ENCODE results near the gene NELFE.
A peak's percentile ranks its signal among the peaks of the same experiment; 100 is the strongest.
"Not testable (repeated sequence)": the region's sequence is repeated elsewhere in the genome, so short reads cannot be mapped to it uniquely, and the experiment has no call there.

NELFE gene

DNA sequence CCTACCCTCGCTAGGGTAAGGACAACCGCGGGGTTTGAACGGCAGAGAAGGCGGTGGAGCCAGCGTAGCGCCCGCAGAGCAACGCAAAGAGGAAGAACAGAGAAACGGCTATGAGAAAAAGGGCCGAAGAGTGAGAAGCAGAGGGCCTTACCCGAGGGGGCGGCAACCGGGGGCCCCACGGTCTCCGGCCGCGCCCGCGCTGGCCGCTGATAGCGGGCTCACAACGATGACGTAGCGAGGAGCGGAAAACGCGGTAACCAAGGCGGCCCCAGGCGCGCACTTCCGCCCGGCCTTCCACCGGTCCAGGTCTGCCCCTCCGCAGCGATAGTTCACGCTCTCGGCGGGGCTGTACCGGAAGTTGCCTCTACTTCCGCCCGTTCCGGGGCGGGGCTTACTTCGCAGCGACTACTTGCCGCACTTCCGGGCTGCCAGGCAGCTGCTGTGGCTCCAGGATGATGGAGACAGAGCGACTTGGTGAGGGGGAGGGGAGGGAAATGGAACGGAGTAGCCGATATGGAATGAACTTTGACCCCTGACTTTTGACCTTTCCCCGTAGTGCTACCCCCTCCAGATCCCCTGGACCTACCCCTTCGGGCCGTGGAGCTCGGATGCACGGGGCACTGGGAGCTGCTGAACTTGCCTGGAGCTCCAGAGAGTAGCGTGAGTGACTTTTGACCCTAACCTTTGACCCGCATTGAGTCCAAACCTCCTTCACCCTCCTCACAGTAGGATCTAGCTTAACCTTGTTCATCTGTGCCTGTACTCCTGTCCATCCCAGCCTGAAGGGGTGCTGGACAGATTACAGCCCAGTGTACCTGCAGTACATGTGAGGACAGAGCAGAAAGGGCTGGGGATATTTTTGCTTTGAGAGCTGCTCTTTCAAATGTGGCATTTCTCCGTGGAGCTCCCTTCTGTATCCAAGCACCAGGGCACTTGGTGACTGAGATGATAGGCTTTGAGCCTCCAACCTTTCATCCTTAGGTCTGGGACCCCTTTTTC lies at the start of gene NELFE, which contains the start of gene SKIC2:
Gene NELFE (minus strand): TSS at position 231 of the 999 bp plus-strand sequence. CDS start 525 bp downstream, outside the sequence.
Gene SKIC2 (plus strand): TSS at position 435 of the 999 bp plus-strand sequence. CDS start 18 bp downstream, at position 453.
- DNase-seq = peak; percentile 98

- not testable (repeated sequence) for DNase-seq
These were observed 49.3 kb upstream of the NELFE start for GRCh38 chr6:32008037-32008436.

GRCh38 chr6:32007086-32007485 lies 48.3 kb upstream of the NELFE start:
- not testable (repeated sequence) for DNase-seq

DNA sequence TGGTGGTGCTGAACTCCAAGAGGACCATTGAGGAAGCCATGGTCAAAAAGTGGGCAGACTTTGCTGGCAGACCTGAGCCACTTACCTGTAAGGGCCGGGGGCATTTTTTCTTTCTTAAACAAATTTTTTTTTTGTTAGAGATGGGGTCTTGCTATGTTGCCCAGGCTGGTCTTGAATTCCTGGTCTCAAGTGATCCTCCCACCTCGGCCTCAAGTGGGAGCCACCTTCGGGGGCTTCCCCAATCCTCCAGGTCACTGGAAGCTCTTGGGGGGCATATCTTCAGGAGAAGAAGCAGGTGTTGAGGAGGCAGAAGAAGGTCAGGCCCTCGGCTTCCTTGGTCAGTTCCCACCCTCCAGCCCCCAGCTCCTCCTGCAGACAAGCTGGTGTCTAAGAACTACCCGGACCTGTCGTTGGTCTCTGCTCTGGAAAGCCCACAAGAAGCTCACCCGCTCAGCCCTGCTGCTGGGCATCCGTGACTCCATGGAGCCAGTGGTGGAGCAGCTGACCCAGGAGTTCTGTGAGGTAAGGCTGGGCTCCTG lies 47.3 kb upstream of the NELFE start:
- DNase-seq = not testable (repeated sequence)

GRCh38 chr6:32005538-32005880 lies 46.7 kb upstream of the NELFE start:
- not testable (repeated sequence) for DNase-seq

DNA sequence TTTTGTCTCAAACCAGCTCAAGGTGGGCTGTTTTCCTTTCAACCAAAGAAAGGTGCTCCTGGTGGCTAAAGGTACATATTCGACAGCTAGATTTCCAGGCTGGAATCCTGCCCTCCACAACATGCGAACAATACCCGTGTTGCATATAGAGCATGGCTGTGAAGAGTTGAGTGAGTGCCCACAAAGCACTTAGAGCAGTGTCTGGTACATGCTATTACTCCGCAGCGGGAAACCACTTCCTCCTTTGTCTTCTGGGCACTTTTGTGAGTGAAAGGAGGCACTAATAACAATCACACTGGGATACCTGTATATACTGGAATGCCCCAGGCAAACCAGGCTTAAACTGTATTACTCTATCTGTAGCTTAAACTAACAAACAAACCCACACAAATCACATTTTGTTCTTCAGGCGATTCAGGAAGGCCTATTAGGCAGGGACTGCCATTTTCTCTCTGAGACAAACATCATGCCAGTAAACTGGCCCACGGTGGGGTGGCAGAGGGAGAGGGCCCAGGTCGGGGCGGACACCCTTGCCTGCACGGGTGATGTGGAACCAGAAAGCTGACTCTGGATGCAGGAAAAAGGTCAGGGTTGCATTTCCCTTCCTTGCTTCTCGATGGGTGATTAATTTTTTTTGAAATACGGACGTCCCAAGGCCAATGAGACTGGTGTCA lies 46.2 kb upstream of the NELFE start:
- not testable (repeated sequence) for DNase-seq

DNA sequence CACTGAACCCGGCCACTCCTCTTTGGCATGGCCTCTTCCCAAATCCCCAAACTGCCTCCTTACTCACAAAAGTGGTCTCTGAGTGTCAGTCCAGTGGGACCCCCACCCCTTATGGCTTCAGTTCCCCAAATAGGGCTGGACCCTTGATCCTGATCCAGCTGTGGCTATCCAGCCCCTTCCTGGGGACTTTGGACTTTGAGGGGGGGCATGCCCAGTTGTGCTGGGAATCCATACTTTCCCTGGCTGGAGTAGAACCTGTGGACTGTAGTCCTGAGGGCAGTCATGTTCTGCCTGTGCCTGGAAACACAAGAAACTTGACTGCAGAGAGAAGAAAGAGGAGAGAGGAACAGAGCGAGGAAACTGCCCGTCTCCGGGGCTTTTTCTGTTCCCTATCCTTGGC lies 45.6 kb upstream of the NELFE start:
- not testable (repeated sequence) for DNase-seq

- not testable (repeated sequence) for DNase-seq
These were observed 44.5 kb upstream of the NELFE start for GRCh38 chr6:32003301-32003700.

DNA sequence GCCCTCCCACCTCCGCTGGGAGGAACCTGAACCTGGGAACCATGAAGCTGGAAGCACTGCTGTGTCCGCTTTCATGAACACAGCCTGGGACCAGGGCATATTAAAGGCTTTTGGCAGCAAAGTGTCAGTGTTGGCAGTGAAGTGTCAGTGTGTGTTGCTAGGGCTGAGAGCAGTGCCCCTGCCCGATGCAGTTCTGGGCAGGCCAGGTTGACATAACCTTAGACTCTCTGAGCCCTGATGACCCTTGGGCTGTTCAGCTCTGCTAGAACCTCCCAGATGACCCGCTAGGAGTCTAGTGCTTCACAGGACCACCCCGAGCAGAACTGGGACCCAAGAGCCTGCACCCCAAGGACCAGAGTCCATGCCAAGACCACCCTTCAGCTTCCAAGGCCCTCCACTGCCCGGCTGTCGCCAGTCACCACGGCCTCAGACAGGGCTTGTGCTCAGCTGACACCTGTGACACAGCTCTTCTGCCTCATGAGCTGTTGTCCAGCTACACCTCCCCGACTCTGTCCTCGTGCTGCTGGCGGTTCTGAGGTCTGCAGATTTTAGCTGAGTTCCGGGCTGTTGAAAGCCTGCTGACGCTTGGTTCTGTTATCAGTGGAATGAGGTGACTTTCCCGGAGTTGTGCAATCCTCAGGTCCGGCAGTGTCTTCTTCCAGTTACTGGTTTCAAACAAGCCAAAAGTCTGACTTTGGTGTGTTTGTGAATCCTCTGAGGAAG lies 43.9 kb upstream of the NELFE start:
- not testable (repeated sequence) for DNase-seq

GRCh38 chr6:31996385-31996784 lies 37.6 kb upstream of the NELFE start:
- DNase-seq = not testable (repeated sequence)

DNA sequence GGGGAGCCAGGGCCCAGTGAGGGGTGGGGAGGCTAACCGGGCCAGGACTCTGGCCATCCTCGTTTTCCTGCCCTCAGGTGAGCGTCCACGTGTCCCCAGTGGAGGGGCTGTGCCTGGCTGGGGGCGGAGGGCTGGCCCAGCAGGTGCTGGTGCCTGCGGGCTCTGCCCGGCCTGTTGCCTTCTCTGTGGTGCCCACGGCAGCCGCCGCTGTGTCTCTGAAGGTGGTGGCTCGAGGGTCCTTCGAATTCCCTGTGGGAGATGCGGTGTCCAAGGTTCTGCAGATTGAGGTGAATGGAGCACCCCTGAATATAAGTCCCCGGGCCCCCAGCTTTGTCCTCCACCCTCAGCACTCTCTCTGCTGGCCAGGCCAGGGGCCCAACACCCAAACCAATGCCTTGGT lies 35.6 kb upstream of the NELFE start:
- not testable (repeated sequence) for DNase-seq

DNA sequence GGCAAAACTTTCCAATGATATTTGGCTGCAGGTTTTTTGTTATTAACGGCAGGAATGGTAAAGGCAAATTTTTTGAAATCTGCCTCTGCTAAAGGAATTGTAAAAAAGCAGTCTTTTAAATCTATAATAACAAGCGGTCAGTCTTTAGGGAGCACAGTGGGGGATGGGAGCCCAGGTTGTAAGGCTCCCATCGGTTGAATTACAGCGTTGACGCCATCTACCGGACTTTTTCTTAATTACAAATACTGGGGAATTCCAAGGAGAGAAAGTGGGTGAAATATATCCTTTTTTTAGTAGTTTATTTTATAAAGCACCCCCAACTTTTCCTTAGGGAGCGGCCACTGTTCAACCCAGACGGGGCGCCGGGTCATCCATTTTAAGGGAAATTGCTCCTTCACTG lies 30.6 kb upstream of the NELFE start:
- DNase-seq = not testable (repeated sequence)

- not testable (repeated sequence) for DNase-seq
These were observed 23.0 kb upstream of the NELFE start, which contains the start of gene C4A for GRCh38 chr6:31981744-31982143. C4A (plus strand) TSS chr6:31982057; CDS start chr6:31982108, 51 bp downstream.

- DNase-seq = not testable (repeated sequence)
These were observed 22.2 kb upstream of the NELFE start for GRCh38 chr6:31980998-31981397.

- DNase-seq = not testable (repeated sequence)
These were observed 21.6 kb upstream of the NELFE start for GRCh38 chr6:31980195-31980876.

GRCh38 chr6:31979238-31979898 lies 20.6 kb upstream of the NELFE start:
- no peak for DNase-seq

GRCh38 chr6:31978831-31979230 lies 20.1 kb upstream of the NELFE start:
- no peak for DNase-seq

GRCh38 chr6:31977816-31978431 lies 19.2 kb upstream of the NELFE start:
- DNase-seq = no peak

GRCh38 chr6:31976065-31976464 lies 17.3 kb upstream of the NELFE start:
- DNase-seq = not testable (repeated sequence)

DNA sequence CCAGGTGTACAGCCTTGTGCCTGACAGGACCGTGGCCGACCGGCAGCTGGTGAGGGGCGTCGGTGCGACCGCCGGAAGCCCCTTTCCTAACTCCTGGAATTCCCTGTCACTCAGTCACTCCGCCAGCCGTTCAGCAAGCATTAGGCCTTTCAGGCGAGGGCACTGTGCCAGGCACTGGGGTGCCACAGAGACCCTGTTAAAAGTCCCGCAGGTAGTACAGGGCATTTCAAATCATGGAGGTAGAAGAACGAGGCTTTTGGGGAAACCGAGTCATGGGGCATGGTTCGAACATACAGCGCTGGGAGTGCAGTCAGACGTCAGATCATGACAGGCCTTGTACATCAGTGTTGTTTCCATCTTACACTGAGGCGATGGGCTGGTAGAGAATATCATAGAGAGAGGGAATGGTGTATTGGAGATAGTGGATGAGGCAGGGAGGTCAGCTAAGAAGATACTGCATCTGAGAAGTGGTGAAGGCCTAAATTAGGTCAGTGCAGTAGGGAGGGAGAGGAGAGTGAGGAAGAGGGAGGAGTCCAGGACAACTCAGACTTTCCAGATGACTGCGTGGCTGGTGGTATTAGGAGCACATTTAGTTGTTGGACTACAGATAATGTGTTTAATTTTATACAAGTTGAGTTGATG lies 14.1 kb upstream of the NELFE start:
- no peak for DNase-seq
